22Rv1 (cell line): ENCODE measurements around the gene MSI2.

Source experiments
- ZFX ChIP-seq: fragments of 450-650 bp; IDR thresholded peaks from 2 replicates; pipeline ENCODE4 v1.6.1; 2017; ENCODE audit warnings: antibody characterized with exemption, borderline replicate concordance
- TF ChIP-seq, protein P1 (sequence below): fragments of 450-650 bp; IDR thresholded peaks from 2 replicates; pipeline ENCODE4 v1.5.1; 2017; ENCODE audit warnings: mild to moderate bottlenecking

DNA sequence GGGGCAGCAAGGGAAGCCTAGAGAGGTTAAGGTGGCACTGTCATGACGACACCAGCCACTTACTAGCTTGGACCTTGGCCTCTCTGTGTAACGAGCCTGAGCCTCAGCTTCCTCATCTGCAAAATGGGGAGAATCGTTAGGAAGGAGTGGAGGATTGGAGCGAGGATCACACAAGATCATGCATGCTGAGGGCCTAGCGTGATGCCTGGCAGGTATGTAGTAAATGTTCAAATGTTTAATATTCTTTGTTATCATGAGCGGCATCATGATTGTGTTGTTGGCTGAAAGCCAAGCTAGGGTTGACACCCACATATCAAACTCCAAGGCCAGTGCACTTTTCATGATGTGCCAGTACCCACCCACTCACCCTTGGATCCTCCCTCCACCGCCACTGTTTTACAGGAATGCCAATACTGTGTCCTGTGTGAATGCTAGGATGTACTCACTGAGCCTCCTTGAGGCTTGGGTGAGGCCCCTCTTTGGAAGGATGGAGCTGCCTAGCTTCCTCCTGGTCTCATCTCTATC lies 192.5 kb downstream of the MSI2 start:
- TF ChIP-seq, protein P1, sequence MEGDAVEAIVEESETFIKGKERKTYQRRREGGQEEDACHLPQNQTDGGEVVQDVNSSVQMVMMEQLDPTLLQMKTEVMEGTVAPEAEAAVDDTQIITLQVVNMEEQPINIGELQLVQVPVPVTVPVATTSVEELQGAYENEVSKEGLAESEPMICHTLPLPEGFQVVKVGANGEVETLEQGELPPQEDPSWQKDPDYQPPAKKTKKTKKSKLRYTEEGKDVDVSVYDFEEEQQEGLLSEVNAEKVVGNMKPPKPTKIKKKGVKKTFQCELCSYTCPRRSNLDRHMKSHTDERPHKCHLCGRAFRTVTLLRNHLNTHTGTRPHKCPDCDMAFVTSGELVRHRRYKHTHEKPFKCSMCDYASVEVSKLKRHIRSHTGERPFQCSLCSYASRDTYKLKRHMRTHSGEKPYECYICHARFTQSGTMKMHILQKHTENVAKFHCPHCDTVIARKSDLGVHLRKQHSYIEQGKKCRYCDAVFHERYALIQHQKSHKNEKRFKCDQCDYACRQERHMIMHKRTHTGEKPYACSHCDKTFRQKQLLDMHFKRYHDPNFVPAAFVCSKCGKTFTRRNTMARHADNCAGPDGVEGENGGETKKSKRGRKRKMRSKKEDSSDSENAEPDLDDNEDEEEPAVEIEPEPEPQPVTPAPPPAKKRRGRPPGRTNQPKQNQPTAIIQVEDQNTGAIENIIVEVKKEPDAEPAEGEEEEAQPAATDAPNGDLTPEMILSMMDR, result no peak
- TF ChIP-seq ZFX, result no peak
